Measurements from ENCODE around the gene LDB2. TPM values are rescaled to one million over a fixed set of nuclear protein-coding genes. Genes with fewer than 3 reads are reported as not detected.

Gene LDB2
- total and polyA plus RNA-seq, 2 donors (not counting 1 experiment from before 2014, with no cell fraction given): not detected

DNA sequence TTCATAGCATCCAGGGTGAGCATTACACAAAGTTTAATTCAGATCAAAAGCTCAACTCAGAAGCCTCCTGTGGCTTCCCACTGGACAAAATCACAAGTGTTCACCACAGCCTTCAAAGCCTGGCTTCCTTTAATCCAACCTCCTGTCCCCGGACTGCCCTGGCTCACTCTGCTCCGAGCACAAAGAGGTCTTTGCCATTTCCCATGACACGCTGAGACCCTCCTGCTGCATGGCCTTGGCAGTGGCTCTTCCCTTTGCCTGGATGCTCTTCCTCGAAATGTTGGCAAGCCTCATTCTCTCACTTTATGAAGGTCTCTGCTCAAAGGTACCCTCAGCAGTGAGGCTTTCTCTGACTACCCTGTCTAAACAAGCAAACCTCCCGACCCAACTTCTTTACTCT, 41.0 kb downstream of the LDB2 start:
- Mint-ChIP-seq H3K4me1 (no peaks in the 10 kb centered on the region), H3K27ac (no peak overlapping the region), H3K4me3 (no peak overlapping the region), H3K9me3 (ENCODE audit: insufficient read depth) (no peaks in the 10 kb centered on the region), H3K27me3 (no peaks in the 10 kb centered on the region)
- intact Hi-C loops (cut with micrococcal nuclease): no loop called here
- ATAC-seq (ENCODE audit: low read depth): no peak
- ChIA-PET POLR2A (no interaction called here), CTCF (no interaction called here)
- Histone ChIP-seq H3K79me2 (ENCODE audit: control insufficient read depth, insufficient read depth, low read length) (no peaks in the 10 kb centered on the region), H3K36me3 (replicated peaks in 1 of 2; ENCODE audit: control extremely low read depth in 1 of 2, control insufficient read depth in 1 of 2, extremely low read depth in 1 of 2, insufficient read depth in 2 of 2, low read length in 1 of 2) (no peaks in the 10 kb centered on the region), H2AFZ (ENCODE audit: insufficient read depth, low read depth, low read length, poor library complexity, severe bottlenecking) (no peak overlapping the region), H3K4me3 (ENCODE audit: control extremely low read depth in 1 of 5, extremely low read depth in 1 of 5, insufficient read depth in 1 of 5, low read depth in 2 of 5, low read length in 4 of 5) (no peak overlapping the region), H3K27me3 (replicated peaks in 1 of 4; ENCODE audit: control extremely low read depth in 1 of 4, control insufficient read depth in 3 of 4, insufficient read depth in 4 of 4, low read length in 3 of 4) (no peaks in the 10 kb centered on the region), H3K9ac (ENCODE audit: low read length) (no peak overlapping the region), H3K4me2 (replicated peaks; ENCODE audit: low read depth, low read length, poor library complexity, severe bottlenecking) (no peak overlapping the region), H4K20me1 (ENCODE audit: control insufficient read depth, insufficient read depth, low read length, poor library complexity, severe bottlenecking) (no peaks in the 10 kb centered on the region), H3K27ac (ENCODE audit: low read length in 2 of 2) (no peak overlapping the region), H3K9me3 (ENCODE audit: control extremely low read depth in 1 of 3, control insufficient read depth in 2 of 3, insufficient read depth in 1 of 3, low read length in 2 of 3) (peaks cover 0 to 3% (median 0%) of the 10 kb centered on the region in 3 donors), H3K4me1 (ENCODE audit: control insufficient read depth in 2 of 2, insufficient read depth in 2 of 2, low read length in 2 of 2) (no peaks in the 10 kb centered on the region)
- DNase-seq: no peak
- TF ChIP-seq EZH2 (IDR thresholded peaks at IDR 0.05; ENCODE audit: borderline replicate concordance, insufficient read depth, low read depth, low read length, poor library complexity, severe bottlenecking) (no peak), CTCF (IDR thresholded peaks at IDR 0.05) (no peak)
- WGBS (ENCODE audit: insufficient coverage): 82% methylated on average over 5 of the region's 5 CpGs

DNA sequence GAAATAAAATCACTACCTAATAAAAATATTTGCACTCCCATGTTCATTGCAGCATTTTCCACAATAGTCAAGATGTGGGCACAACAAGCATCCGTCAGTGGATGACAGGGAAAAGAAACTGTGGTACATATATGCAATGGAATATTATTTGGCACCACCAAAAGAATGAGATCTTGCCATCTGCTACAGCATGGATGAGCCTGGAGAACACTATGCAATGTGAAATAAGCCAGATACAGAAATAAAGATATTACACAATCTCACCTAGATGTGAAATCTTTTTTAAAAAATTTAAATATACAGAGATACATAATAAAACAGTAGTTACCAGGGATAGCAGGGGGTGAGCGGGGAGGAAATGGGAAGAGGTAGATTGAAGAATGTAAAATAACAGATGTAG, 44.8 kb downstream of the LDB2 start:
- POLR2A ChIA-PET: no interaction called here
- intact Hi-C loops (cut with micrococcal nuclease): no loop called here
- DNase-seq (no peak), ATAC-seq (ENCODE audit: low read depth) (no peak)
- Histone ChIP-seq H3K9me3 (ENCODE audit: control extremely low read depth in 1 of 3, control insufficient read depth in 2 of 3, insufficient read depth in 1 of 3, low read length in 2 of 3) (no peaks in the 10 kb centered on the region), H3K79me2 (ENCODE audit: control insufficient read depth, insufficient read depth, low read length) (no peaks in the 10 kb centered on the region), H3K27ac (ENCODE audit: low read length in 2 of 2) (no peak overlapping the region), H3K9ac (ENCODE audit: low read length) (no peak overlapping the region), H3K4me2 (replicated peaks; ENCODE audit: low read depth, low read length, poor library complexity, severe bottlenecking) (no peak overlapping the region), H2AFZ (ENCODE audit: insufficient read depth, low read depth, low read length, poor library complexity, severe bottlenecking) (no peak overlapping the region), H3K4me3 (ENCODE audit: control extremely low read depth in 1 of 5, extremely low read depth in 1 of 5, insufficient read depth in 1 of 5, low read depth in 2 of 5, low read length in 4 of 5) (no peak overlapping the region), H3K27me3 (replicated peaks in 1 of 4; ENCODE audit: control extremely low read depth in 1 of 4, control insufficient read depth in 3 of 4, insufficient read depth in 4 of 4, low read length in 3 of 4) (no peaks in the 10 kb centered on the region), H3K36me3 (replicated peaks in 1 of 2; ENCODE audit: control extremely low read depth in 1 of 2, control insufficient read depth in 1 of 2, extremely low read depth in 1 of 2, insufficient read depth in 2 of 2, low read length in 1 of 2) (no peaks in the 10 kb centered on the region), H4K20me1 (ENCODE audit: control insufficient read depth, insufficient read depth, low read length, poor library complexity, severe bottlenecking) (no peaks in the 10 kb centered on the region), H3K4me1 (ENCODE audit: control insufficient read depth in 2 of 2, insufficient read depth in 2 of 2, low read length in 2 of 2) (no peaks in the 10 kb centered on the region)
- no peaks in the 10 kb centered on the region for H3K4me1 Mint-ChIP-seq
- CTCF ChIA-PET: no interaction called here
- no peaks in the 10 kb centered on the region for H3K9me3 Mint-ChIP-seq (ENCODE audit: insufficient read depth)
- H3K27me3 Mint-ChIP-seq: no peaks in the 10 kb centered on the region
- H3K4me3 Mint-ChIP-seq: no peak overlapping the region
- no CpG with 5 or more reads among the region's 2 CpGs for WGBS (ENCODE audit: insufficient coverage)
- TF ChIP-seq CTCF (IDR thresholded peaks at IDR 0.05) (no peak), EZH2 (IDR thresholded peaks at IDR 0.05; ENCODE audit: borderline replicate concordance, insufficient read depth, low read depth, low read length, poor library complexity, severe bottlenecking) (no peak)
- H3K27ac Mint-ChIP-seq: no peak overlapping the region
